Mesangial cell (primary cell): Measurements from ENCODE around the gene ADPRM. TPM values are rescaled to one million over a fixed set of nuclear protein-coding genes. Genes with fewer than 3 reads are reported as not detected.

Source experiments
- total RNA-seq: library from RNA; depleted of rRNA; stranded (reverse); fragments of >200 nt; gene quantifications from 2 replicates; pipeline ENCODE4 v1.2.3, GENCODE V29; 2015

Gene ADPRM, protein sequence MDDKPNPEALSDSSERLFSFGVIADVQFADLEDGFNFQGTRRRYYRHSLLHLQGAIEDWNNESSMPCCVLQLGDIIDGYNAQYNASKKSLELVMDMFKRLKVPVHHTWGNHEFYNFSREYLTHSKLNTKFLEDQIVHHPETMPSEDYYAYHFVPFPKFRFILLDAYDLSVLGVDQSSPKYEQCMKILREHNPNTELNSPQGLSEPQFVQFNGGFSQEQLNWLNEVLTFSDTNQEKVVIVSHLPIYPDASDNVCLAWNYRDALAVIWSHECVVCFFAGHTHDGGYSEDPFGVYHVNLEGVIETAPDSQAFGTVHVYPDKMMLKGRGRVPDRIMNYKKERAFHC
- total RNA-seq: 5.4 and 9.8 TPM in 2 replicates

DNA sequence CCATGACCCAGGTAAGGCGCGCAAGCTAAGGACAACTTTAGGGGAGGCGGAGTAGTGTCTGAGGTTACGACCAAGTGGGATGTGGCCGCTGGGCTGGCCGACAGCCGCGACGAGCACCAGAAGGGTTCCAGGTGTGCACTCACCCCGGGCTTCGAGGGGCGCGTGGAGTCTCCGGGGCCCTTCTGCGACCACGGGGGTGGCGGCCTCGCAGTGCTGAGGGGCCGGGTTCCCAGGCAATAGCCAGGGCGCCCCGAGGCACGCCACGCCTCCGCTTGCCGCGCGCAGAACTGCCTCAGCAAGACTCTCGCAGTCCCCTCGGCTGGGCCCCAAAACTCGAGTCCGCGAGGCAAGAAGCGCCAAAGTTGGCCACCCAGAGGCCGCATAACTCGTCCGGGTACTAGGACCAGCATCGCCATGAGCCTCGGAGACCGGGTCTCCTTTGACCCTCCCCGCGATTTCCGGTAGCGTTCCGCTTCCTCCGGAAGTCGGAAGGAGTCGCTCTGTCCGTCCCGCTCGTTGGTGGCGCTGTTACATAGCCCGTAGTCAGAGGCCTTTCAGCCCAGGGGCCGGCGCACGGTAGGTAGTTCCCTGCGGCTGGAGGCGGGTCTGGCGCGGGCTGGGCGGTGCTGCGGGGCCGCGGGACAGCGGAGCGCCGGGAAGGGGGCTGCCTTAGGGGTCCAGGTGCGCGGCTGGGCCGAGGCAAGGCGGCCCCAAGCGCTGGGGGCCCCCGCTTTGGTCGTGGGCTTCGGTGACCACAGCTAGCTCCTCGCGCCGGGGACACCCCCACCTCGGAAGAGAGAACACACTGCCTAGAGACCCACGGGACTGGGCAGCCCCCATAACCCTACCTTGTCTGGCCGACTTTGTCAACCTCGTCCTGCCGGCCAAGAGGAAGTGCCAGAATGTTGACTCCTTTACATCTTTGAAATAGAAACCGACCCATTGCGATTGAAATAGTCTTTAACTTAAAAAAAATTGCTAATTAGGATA, at the start of gene ADPRM, which contains the start of gene SCO1:
Gene ADPRM, plus strand, starts transcription at position 503 of the 990 bp plus-strand sequence. CDS start 7,333 bp downstream, outside the sequence.
Gene SCO1, minus strand, starts transcription at position 442 of the 990 bp plus-strand sequence. Its CDS starts 26 bp downstream, at position 416.

DNA sequence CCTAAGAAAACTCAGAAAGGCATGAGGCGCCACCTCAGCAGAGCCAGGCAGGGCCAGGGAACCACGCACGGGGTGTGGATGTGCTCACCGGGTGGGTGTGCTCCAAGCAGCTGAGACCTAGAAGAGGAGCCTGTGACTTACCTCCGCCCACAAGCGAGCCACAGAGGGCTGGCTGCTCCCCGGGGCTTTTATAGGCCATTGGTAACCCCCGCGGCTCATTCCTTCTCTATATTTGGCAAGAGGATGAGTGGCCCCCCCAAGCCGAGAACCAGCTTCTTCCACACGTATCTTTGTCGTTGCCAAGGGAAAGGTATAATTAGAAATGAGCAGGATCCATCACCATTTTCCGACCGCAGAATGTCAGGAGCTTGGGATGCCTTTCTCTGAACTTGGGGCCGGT, 40.2 kb upstream of the ADPRM start, which contains the start of gene MYH3:
Gene MYH3, minus strand, starts transcription at position 162 of the 400 bp plus-strand sequence. CDS start 2,245 bp downstream, outside the sequence.

DNA sequence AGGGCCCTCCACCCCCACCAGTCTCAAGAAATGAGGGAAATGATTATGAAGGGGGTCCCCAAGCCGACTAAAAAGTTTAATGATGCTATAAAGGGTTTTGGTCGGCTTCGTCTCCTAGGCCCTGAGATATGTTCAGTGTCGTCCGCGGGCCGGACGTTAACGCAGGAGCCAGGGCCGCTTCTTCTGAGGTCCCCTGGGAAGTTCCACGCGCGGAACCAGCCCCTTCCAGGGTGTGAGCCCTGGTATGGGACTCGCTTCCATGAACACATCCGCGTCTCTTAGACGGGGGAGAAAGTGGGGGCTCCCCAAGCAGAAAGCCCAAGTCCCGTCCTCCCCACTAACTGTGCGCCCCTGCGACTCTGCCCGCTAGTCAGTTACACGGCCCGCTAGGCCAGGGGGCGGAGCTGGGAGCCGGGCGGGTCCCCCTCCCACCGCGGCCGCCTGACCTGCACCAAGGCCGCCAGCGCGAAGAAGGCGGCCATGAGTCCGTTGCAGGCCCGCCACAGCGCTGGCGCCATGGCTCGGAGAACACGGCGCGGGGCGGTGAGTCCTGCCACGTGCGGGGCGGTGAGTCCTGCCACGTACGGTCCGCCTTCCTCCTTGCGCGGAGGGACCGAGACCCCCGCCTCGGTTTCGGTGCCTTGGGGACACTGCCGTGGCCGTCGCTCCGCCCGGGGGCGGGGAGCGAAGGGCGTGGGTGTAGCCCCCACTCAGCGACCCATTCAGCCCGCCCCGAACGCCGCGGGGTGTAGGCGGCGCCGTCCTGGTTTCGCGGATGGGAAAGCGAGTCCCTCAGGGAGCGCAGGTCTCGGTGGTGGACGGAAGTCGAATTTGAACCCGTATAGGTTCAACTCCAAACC, 32.2 kb downstream of the ADPRM start, which contains the start of gene TMEM220:
Gene TMEM220, minus strand, starts transcription at position 690 of the 860 bp plus-strand sequence. Its CDS starts 172 bp downstream, at position 518.

Other genes with a start within 250 kb of the ADPRM start
- gene MYH4, start 228.0 kb upstream of the ADPRM start, total RNA-seq: not detected in 2 replicates
- gene MYH1, start 179.1 kb upstream of the ADPRM start, total RNA-seq: not detected in 2 replicates
- under 0.01 TPM in 1 of 2 replicates, not detected in the other for gene MYH2, start 147.9 kb upstream of the ADPRM start, total RNA-seq
- 0.16 and 0.38 TPM in 2 replicates for gene MYH3, start 40.3 kb upstream of the ADPRM start, total RNA-seq
- 23.6 and 24.3 TPM in 2 replicates for gene SCO1, start 61 bp upstream of the ADPRM start, total RNA-seq
- 3.1 and 4.4 TPM in 2 replicates for gene TMEM220, start 32.4 kb downstream of the ADPRM start, total RNA-seq
- not detected in 2 replicates for gene TMEM238L, start 106.5 kb downstream of the ADPRM start, total RNA-seq
- not detected in 2 replicates for gene PIRT, start 140.5 kb downstream of the ADPRM start, total RNA-seq